ENCODE data around the gene NUP85.

DNA sequence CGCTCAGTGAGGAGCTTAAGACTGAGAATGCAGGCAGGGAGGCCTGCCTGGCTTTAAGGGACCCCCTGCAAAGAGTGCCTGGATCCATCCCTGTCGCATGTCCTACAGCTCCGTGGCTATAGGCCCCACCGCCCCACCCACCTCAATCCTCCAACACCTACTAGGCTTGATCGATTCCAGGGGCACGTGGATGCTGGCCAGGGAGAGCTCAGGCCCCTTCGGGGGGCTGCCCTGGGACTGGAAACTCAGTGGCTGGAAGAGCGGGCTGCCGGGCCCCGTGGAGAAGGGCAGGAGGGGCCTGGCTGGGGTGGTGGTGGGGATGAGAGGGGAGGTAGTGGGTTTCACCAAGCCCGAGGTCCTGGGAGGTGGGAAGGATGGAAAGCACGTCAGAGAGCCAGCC, 33.7 kb downstream of the NUP85 start:
- TF ChIP-seq POLR2AphosphoS5 (IDR thresholded peaks at IDR 0.05; ENCODE audit: borderline replicate concordance, low read depth, low read length), result no peak; the same call in 1 of the 2 replicates
- no peak for TF ChIP-seq EZH2 (IDR thresholded peaks at IDR 0.05)
